Heart left ventricle (tissue), 13 donors: ENCODE measurements around the gene LYZL2.

ENCODE experiments used
- CTCF ChIP-seq, 12 donors: fragments of 200-600 bp; sonication (generic) in 4 of 12; IDR thresholded peaks; one replicate each; pipeline versions ENCODE4 v1.5.0 to v1.8.0; 2018 to 2022; ENCODE audit warnings: antibody characterized with exemption in 12 of 12, mild to moderate bottlenecking in 5 of 12
- POLR2A ChIP-seq, 2 donors: fragments of 450-650 bp; IDR thresholded peaks; one replicate each; pipeline ENCODE4 v1.6.1; 2017; ENCODE audit warnings: antibody characterized with exemption in 2 of 2, mild to moderate bottlenecking in 2 of 2, moderate library complexity in 2 of 2
- donor health status: ischemic (EF 13 %, LVEDD 7.1; RV severe dilation, severe dysfunction).
- donor health status: DM: no; HTN: yes; CAD: no.
- donor health status: DM: no; HTN: no; CAD: no.
- donor health status: ischemic (EF 25% LVEDD 6.9; RV normal size, moderate dysfunction).
- donor health status: ischemic (EF 25% LVEDD 5.7; RV mildly dilated, moderate dysfunction).
- donor health status: ischemic (EF 35%, LVEDD 5.7; RV mildly dilated, moderate dysfunction).
- donor health status: nonischemic (EF 11% LVEDD 7.7; RV severe dilation, severe dysfunction).
- donor health status: DM: yes; HTN: yes; CAD: no.
- donor health status: PGD.
- donor health status: ischemic (EF 29% LVEDD 5.4; RV normal size, mild dysfunction).
- donor health status: nonischemic (EF 23%, LVEDD 6.1; RV moderate dilation, normal function).

- no peak for TF ChIP-seq POLR2A (IDR thresholded peaks at IDR 0.05)
- no peak for TF ChIP-seq CTCF (IDR thresholded peaks at IDR 0.05)
These were observed 52.5 kb downstream of the LYZL2 start for GRCh38 chr10:30577048-30577447.
